GM21576 (cell line): ENCODE data around the gene XYLT1.
"Not testable (repeated sequence)": the region's sequence is repeated elsewhere in the genome, so short reads cannot be mapped to it uniquely, and the experiment has no call there.

Experiments used
- ATAC-seq: cut with Tn5 transposase; IDR thresholded peaks from one replicate; pipeline ENCODE4 v1.9.1; 2021; ENCODE audit warnings: mild to moderate bottlenecking, moderate library complexity; ENCODE audit not compliant: unreplicated experiment

XYLT1 gene

GRCh38 chr16:17313793-17314547 lies 156.8 kb downstream of the XYLT1 start:
- no peak for ATAC-seq

- ATAC-seq, result no peak
These were observed 157.6 kb downstream of the XYLT1 start for GRCh38 chr16:17313085-17313611.

- no peak for ATAC-seq
These were observed 158.6 kb downstream of the XYLT1 start for GRCh38 chr16:17312094-17312710.

- no peak for ATAC-seq
These were observed 159.2 kb downstream of the XYLT1 start for GRCh38 chr16:17311333-17312093.

- ATAC-seq, result no peak
These were observed 161.2 kb downstream of the XYLT1 start for GRCh38 chr16:17309510-17309909.

GRCh38 chr16:17308186-17308585 lies 162.6 kb downstream of the XYLT1 start:
- ATAC-seq, result no peak

- ATAC-seq, result no peak
These were observed 163.3 kb downstream of the XYLT1 start for GRCh38 chr16:17307504-17307903.

- ATAC-seq, result no peak
These were observed 164.0 kb downstream of the XYLT1 start for GRCh38 chr16:17306745-17307144.

- ATAC-seq, result not testable (repeated sequence)
These were observed 164.5 kb downstream of the XYLT1 start for GRCh38 chr16:17306211-17306610.

GRCh38 chr16:17305694-17306093 lies 165.1 kb downstream of the XYLT1 start:
- no peak for ATAC-seq

- ATAC-seq, result no peak
These were observed 166.2 kb downstream of the XYLT1 start for GRCh38 chr16:17304491-17305119.

- no peak for ATAC-seq
These were observed 166.7 kb downstream of the XYLT1 start for GRCh38 chr16:17304106-17304490.

GRCh38 chr16:17303101-17303500 lies 167.7 kb downstream of the XYLT1 start:
- ATAC-seq, result no peak

- no peak for ATAC-seq
These were observed 168.1 kb downstream of the XYLT1 start for GRCh38 chr16:17302620-17303019.

- ATAC-seq, result peak; percentile 18
These were observed 168.5 kb downstream of the XYLT1 start for GRCh38 chr16:17302214-17302613.

GRCh38 chr16:17301593-17302135 lies 169.1 kb downstream of the XYLT1 start:
- peak; percentile 83 for ATAC-seq

- no peak for ATAC-seq
These were observed 169.6 kb downstream of the XYLT1 start for GRCh38 chr16:17301184-17301583.

GRCh38 chr16:17299790-17300189 lies 171.0 kb downstream of the XYLT1 start:
- no peak for ATAC-seq

GRCh38 chr16:17298238-17298637 lies 172.5 kb downstream of the XYLT1 start:
- no peak for ATAC-seq

- no peak for ATAC-seq
These were observed 174.3 kb downstream of the XYLT1 start for GRCh38 chr16:17296431-17296830.

GRCh38 chr16:17295948-17296347 lies 174.8 kb downstream of the XYLT1 start:
- ATAC-seq, result no peak
